Keratinocyte (primary cell): ENCODE measurements around the gene CUL3. TPM values are rescaled to one million over a fixed set of nuclear protein-coding genes. Genes with fewer than 3 reads are reported as not detected.

Experiments used
- DNase-seq: peaks from one replicate; pipeline ENCODE4 v3.0.0-alpha.2; 2011; ENCODE audit warnings: low read depth, missing footprints, low spot score
- FAIRE-seq: peaks from 2 replicates; lab custom pipeline; 2011; peaks lifted over from hg19 to GRCh38; lab: Jason Lieb, UNC
- H2AFZ ChIP-seq: 2 replicates; pipeline ENCODE4 v1.6.0; 2012; ENCODE audit warnings: low read length, control low read depth, inconsistent platforms; ENCODE audit not compliant: control insufficient read depth
- H3K27ac ChIP-seq: 2 replicates; pipeline ENCODE4 v1.5.1; 2011; ENCODE audit warnings: low read length; ENCODE audit not compliant: control insufficient read depth, insufficient read depth
- H3K27me3 ChIP-seq: 3 replicates; pipeline ENCODE4 v1.6.0; 2011; ENCODE audit warnings: low read length; ENCODE audit not compliant: control insufficient read depth, insufficient read depth; ENCODE audit errors: extremely low read depth
- H3K36me3 ChIP-seq, 2 experiments: 2 replicates in 1 of 2; 3 replicates in 1 of 2; pipeline ENCODE4 v1.5.1; 2011; ENCODE audit warnings: low read length in 2 of 2, mild to moderate bottlenecking in 1 of 2; ENCODE audit not compliant: control insufficient read depth in 2 of 2, insufficient read depth in 2 of 2; ENCODE audit errors: extremely low read depth in 1 of 2
- H3K4me1 ChIP-seq: 3 replicates; pipeline ENCODE4 v1.5.1; 2011; ENCODE audit warnings: low read length; ENCODE audit not compliant: control insufficient read depth, insufficient read depth; ENCODE audit errors: extremely low read depth
- H3K4me2 ChIP-seq: 3 replicates; pipeline ENCODE4 v1.6.0; 2011; ENCODE audit warnings: low read depth, low read length; ENCODE audit not compliant: control insufficient read depth, insufficient read depth; ENCODE audit errors: extremely low read depth
- H3K4me3 ChIP-seq, 3 experiments: fragments of 200-600 bp in 1 of 3; sonication (generic) in 1 of 3; 2 replicates in 2 of 3; 3 replicates in 1 of 3; pipeline ENCODE4 v1.5.1; 2011 to 2016; ENCODE audit warnings: low read length in 3 of 3, mild to moderate bottlenecking in 3 of 3, control low read depth in 2 of 3, inconsistent platforms in 1 of 3, low read depth in 1 of 3, mixed read lengths in 1 of 3, mixed run types in 1 of 3, moderate library complexity in 1 of 3; ENCODE audit not compliant: control insufficient read depth in 2 of 3, insufficient read depth in 2 of 3; ENCODE audit errors: extremely low read depth in 1 of 3
- H3K79me2 ChIP-seq: 2 replicates; pipeline ENCODE4 v1.6.0; 2012; ENCODE audit warnings: low read length; ENCODE audit not compliant: control insufficient read depth, insufficient read depth
- H3K9ac ChIP-seq: 3 replicates; pipeline ENCODE4 v1.6.0; 2011; ENCODE audit warnings: low read length; ENCODE audit not compliant: control insufficient read depth, insufficient read depth; ENCODE audit errors: extremely low read depth
- H3K9me1 ChIP-seq: 3 replicates; pipeline ENCODE4 v1.6.0; 2011; ENCODE audit warnings: low read length; ENCODE audit not compliant: control insufficient read depth, insufficient read depth; ENCODE audit errors: extremely low read depth
- H3K9me3 ChIP-seq: 2 replicates; pipeline ENCODE4 v1.5.1; 2012; ENCODE audit warnings: low read depth, low read length; ENCODE audit not compliant: control insufficient read depth
- H4K20me1 ChIP-seq: 3 replicates; pipeline ENCODE4 v1.6.0; 2011; ENCODE audit warnings: low read length; ENCODE audit not compliant: control insufficient read depth, insufficient read depth; ENCODE audit errors: extremely low read depth
- EZH2 ChIP-seq: IDR thresholded peaks from one replicate; pipeline ENCODE4 v1.6.1; 2012; ENCODE audit warnings: inconsistent platforms, mild to moderate bottlenecking, low read length, moderate library complexity
- dilution Hi-C: fragments of 300-500 bp; cut with MboI; formaldehyde crosslinking; loops from one replicate; pipeline ENCODE4 v1.7.0; 2020; ENCODE audit warnings: low sequenced_read_pairs; ENCODE audit not compliant: extremely low pct_ligation_motif_present
- polyA plus RNA-seq, 5 experiments: library from polyadenylated mRNA; depleted of rRNA in 3 of 5; stranded (reverse) in 3 of 5; stranded (forward) in 1 of 5; unstranded in 1 of 5; fragments of >200 nt; gene quantifications; 1 replicate in 1 of 5; 2 replicates in 3 of 5; 3 replicates in 1 of 5; pipeline versions ENCODE4 v1.2.1 to v1.2.3, GENCODE V29; 2011 to 2012; ENCODE audit warnings: missing spikeins in 2 of 5, low read depth in 1 of 5, low replicate concordance in 1 of 5
- TF ChIP-seq, protein P1 (sequence below), 3 experiments: IDR thresholded peaks in 1 of 3; conservative IDR thresholded peaks in 1 of 3; optimal IDR thresholded peaks in 1 of 3; 2 replicates in 2 of 3; 3 replicates in 1 of 3; pipeline versions ENCODE3 to v1.5.1; 2011; ENCODE audit warnings: low read length in 3 of 3, mild to moderate bottlenecking in 3 of 3, moderate library complexity in 2 of 3, control low read depth in 1 of 3, inconsistent platforms in 1 of 3; ENCODE audit not compliant: insufficient read depth in 2 of 3; ENCODE audit errors: extremely low read depth in 1 of 3

Gene CUL3
- polyA plus RNA-seq, 1 donor (not counting 4 experiments of a cell fraction or from before 2014, with no cell fraction given): 71.7 TPM

DNA sequence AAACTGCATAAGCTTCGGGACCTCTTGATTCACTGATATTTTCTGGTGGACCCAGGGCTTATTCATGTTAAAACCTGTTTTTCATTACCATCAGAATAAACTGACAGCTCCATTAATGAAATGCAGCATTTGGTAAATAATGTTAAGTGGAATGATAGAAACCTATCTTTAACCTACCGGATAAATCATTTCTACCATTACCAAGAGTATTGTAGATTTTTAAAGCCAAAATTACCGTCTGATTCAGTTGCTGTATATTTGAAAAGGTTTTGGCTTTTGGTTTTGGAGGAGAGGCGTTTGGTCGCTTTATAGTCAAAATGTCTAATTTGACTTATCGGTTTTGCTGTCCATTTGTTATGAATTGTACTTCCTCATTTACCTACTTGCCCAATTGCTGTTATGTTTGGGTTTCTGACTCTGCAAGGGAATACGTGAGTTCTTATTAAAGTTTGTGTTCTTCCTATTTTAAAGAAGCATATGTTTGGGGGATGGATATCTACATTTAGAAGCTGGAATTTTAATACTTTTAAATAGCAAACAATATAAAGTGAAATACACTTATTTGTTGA, 1.0 kb upstream of the CUL3 start:
- Histone ChIP-seq H3K27ac (peak overlapping the region; percentile 73), H3K9me3 (no peaks in the 10 kb centered on the region), H3K4me1 (peaks cover 14% of the 10 kb centered on the region), H2AFZ (peak overlapping the region; percentile 76), H3K4me2 (peak overlapping the region; percentile 100), H3K9me1 (no peaks in the 10 kb centered on the region), H3K27me3 (no peaks in the 10 kb centered on the region), H3K9ac (peak overlapping the region; percentile 66), H3K36me3 (no peaks in the 10 kb centered on the region), H3K4me3 (peak overlapping the region; percentile 53 to 79 (median 63)), H4K20me1 (peaks cover 15% of the 10 kb centered on the region), H3K79me2 (peaks cover 36% of the 10 kb centered on the region)
- no peak for FAIRE-seq
- dilution Hi-C loops: no loop called here
- TF ChIP-seq, protein P1, sequence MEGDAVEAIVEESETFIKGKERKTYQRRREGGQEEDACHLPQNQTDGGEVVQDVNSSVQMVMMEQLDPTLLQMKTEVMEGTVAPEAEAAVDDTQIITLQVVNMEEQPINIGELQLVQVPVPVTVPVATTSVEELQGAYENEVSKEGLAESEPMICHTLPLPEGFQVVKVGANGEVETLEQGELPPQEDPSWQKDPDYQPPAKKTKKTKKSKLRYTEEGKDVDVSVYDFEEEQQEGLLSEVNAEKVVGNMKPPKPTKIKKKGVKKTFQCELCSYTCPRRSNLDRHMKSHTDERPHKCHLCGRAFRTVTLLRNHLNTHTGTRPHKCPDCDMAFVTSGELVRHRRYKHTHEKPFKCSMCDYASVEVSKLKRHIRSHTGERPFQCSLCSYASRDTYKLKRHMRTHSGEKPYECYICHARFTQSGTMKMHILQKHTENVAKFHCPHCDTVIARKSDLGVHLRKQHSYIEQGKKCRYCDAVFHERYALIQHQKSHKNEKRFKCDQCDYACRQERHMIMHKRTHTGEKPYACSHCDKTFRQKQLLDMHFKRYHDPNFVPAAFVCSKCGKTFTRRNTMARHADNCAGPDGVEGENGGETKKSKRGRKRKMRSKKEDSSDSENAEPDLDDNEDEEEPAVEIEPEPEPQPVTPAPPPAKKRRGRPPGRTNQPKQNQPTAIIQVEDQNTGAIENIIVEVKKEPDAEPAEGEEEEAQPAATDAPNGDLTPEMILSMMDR (optimal IDR thresholded peaks at IDR 0.05 in 1 of 3, IDR thresholded peaks at IDR 0.05 in 1 of 3, conservative IDR thresholded peaks at IDR 0.05 in 1 of 3; ENCODE audit: extremely low read depth in 1 of 3, insufficient read depth in 2 of 3, low read length in 3 of 3): no peak
- no peak for TF ChIP-seq EZH2
- DNase-seq: no peak

DNA sequence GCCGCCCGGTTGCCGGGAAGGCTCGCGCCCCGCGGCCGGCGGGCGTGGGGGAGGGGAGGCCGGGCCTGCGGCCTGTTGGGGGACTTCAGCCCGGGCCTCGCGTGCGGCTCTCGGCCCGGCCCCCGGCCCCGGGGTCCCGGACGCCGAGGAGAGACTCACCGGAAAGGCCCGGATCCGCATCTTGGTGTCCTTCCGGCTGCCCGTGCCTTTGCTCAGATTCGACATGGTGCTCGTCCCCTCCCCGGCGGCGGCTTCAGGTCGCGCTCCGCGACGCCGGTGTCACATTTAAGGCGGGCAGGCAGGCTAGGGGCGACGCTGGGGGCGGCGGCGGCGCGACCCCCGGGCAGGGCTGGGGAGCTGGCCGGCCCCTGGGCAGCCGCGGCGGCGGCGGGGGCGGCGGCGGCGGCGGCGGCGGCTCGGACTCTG, 365 bp downstream of the CUL3 start:
- Histone ChIP-seq H4K20me1 (peaks cover 18% of the 10 kb centered on the region), H3K4me1 (peaks cover 19% of the 10 kb centered on the region), H3K4me2 (no peak overlapping the region), H3K36me3 (no peaks in the 10 kb centered on the region), H3K9me3 (no peaks in the 10 kb centered on the region), H3K9me1 (peaks cover 2% of the 10 kb centered on the region), H3K27me3 (no peaks in the 10 kb centered on the region), H3K4me3 (peak overlapping the region; percentile 61 to 97 (median 67)), H3K9ac (peak overlapping the region; percentile 91), H3K79me2 (peaks cover 50% of the 10 kb centered on the region), H2AFZ (no peak overlapping the region), H3K27ac (peak overlapping the region; percentile 75)
- DNase-seq (no peak), FAIRE-seq (no peak)
- dilution Hi-C loops: no loop called here
- no peak for TF ChIP-seq EZH2
- TF ChIP-seq, protein P1 (optimal IDR thresholded peaks at IDR 0.05 in 1 of 3, IDR thresholded peaks at IDR 0.05 in 1 of 3, conservative IDR thresholded peaks at IDR 0.05 in 1 of 3; ENCODE audit: extremely low read depth in 1 of 3, insufficient read depth in 2 of 3, low read length in 3 of 3): no peak
